Glomerular visceral epithelial cell (primary cell): ENCODE data around the gene SLC39A8.
"Not testable (repeated sequence)": the region's sequence is repeated elsewhere in the genome, so short reads cannot be mapped to it uniquely, and the experiment has no call there.

ENCODE experiments used
- DNase-seq: peaks from one replicate; pipeline ENCODE4 v3.0.0-alpha.2; 2016; ENCODE audit errors: extremely low spot score

SLC39A8 gene

DNA sequence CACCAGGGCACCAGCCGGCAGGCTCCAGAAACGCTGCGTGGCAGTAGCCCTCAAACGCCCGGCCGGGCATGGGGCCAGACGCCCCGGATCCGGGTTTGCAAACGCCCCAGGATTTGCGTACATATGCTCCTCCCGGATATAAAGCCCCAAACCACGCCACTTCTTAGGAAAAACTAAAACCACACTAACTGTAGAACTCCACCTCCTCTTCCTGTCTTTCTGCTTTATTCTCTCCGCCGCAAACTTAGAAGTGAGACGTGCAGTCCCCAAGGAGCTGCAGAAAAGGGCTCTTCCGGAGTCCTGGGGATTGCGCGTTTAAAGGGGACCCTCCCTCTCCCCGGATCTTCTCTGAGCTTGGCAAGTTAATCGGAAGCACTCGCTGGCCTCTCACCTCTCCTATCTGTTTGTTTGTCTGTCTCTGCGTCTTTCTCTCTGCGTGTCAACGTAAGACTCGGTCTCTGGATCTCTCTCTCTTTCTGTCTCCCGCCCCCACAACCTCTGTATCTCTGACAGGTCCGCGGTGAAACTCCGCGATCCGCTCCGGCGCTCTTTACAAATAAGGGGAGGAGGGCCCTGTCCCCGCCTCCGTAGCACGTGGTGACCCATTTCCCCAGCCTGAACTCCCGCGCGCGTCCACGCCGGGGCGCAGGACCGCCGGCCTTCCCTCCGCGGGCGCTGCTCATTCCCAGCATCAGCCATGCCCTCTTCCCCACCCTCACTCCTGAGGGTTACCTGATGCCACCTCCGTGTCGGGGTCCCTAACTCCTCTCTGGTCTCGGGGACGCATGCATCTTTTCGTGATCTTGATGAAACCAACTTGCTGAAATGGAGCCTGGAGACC, at the start of gene SLC39A8:
TSS of gene SLC39A8 (minus strand) at position 529 of the 841 bp plus-strand sequence. CDS start 820 bp downstream, outside the sequence.
- peak; percentile 91 for DNase-seq

DNA sequence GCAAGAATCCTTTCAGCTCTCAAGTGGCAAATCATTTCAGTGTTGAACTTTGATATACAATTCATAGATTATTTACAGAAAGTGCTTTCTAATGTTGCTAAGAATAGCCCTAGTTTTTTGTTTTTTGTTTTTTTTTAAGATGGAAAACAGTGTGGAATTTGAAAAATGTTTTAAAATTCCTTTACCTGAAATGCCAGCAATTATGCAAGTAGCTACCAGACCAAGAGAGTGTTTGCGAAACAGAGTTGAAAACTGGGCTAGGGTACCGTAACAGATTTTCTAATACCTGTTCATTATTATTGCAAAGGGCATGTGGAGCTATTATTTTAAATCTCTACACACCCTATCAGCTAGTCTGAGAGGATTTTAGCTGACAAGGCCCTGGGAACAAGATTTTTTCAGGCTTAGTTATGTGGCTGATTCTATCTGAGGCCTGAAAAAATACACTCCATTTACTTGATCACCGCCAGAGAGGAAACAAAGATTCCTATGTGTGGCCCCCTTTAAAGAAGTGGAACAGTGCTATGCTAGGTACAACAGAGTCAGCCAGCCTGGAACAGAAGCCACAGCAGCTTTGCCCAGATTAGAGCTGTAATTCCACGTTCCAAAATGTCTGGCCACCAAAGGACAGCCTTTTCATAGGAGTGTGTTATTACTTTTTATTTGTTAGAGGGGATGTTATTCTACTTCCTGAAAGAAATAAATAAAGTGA, 46.9 kb upstream of the SLC39A8 start:
- no peak for DNase-seq

DNA sequence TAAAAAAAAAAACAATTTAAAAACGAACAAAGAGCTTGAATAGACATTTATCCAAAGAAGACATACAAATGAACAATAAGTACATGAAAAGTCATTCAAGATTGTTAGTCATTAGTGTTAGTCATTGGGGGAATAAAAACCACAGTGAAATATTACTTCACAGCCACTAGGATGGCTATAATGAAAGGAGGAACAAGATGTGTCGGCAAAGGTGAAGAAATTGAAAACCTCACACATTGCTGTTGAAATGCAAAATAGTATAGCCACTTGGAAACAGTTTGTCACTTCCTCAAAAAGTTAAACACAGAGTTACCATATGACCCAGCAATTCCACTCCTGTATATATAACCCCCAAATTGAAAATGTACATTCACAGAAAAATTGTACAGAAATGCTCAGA, 45.2 kb upstream of the SLC39A8 start:
- peak; percentile 60 for DNase-seq

DNA sequence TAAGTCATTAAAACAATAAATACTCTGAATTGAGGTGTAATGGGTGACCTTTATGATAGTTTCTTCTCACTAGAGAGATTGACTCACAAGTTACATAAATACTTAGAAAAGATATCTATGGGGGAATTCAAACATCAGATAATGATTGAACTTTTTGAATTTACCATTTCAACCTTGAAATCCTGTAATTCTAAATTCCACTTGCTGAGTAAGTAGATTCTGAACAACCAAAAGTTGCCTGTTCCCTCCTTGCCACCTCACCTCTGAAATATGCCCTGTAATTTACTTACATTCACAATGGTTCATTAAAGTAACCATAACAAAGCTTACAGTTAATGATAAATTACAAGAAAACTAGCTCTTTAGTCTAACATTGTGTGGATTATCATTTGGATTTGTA, 43.3 kb upstream of the SLC39A8 start:
- DNase-seq, result no peak

DNA sequence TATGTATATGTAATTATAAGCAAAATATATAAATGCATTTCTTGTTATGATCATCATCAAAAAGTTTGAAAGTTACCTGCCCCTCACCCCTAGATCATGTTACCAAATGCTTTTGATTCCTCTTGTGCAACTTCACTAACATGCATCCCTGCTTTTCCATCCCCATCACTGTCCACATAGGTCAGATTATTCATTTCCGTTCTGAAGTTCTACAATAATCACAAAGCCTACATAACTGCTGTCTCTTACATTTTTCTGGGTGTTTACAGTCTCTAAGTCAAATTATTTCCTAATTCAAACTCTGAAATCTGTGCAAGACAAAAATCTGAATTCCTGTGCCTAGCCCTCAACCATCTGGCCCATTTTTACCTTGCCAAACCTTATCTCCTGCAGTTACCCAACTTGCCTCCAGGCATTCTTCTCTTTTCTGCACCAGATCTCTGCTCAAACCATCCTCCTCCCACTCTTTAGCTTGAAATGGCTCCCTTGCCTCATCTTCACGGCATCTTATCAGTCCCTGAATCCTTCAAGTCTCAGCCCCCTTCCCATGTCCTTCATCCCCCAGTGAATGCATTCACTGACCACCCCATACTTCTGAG, 42.4 kb upstream of the SLC39A8 start:
- no peak for DNase-seq

DNA sequence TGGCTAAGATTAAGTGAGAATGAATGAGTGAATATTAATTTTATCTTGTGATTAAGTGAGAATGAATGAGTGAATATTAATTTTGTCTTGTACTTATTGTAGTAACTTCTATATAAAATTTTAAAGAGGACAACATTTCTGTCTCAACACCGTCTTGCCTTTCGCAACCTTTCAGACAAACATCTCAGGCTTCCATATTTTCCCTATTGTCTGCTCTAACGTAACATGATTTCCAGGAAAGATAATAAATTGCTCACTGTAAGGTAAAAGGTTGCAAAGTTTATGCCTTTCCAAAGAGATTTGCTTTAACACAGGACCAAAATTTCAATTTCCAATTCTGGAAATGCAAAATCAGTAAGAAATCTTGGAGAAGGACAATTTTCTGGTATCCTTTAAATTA, 41.7 kb upstream of the SLC39A8 start:
- no peak for DNase-seq

DNA sequence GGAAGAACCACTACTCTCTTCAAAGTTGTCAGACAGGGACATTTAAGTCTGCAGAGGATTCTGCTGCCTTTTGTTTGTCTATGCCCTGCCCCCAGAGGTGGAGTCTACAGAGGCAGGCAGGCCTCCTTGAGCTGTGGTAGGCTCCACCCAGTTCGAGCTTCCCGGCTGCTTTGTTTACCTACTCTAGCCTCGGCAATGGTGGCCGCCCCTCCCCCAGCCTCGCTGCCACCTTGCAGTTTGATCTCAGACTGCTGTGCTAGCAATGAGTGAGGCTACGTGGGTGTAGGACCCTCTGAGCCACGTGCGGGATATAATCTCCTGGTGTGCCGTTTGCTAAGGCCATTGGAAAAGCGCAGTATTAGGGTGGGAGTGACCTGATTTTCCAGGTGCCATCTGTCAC, 35.0 kb upstream of the SLC39A8 start:
- DNase-seq, result not testable (repeated sequence)

DNA sequence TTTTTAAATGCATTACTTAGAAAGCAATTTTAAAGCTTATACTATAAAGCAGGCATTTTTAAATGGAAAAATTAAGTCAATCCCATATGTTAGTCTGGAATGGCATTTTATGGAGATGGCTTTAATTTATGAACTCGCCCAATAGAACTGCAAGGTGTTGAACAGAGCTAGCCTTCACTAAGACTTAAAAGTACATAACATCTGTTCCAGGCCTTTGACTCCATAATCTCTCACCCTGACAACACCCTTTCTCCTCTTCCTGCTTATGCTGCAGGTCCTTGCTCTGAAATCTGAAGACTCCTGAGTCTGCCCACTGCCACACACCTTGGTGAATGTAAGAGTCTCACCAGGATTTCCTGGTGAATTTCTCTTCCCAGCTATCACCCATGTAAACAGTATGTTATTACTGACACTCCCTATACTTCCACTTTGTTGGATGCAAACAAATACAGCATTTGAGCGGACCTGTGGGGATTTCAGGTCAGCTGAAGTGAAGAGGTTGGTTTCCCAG, 17.7 kb upstream of the SLC39A8 start:
- no peak for DNase-seq

DNA sequence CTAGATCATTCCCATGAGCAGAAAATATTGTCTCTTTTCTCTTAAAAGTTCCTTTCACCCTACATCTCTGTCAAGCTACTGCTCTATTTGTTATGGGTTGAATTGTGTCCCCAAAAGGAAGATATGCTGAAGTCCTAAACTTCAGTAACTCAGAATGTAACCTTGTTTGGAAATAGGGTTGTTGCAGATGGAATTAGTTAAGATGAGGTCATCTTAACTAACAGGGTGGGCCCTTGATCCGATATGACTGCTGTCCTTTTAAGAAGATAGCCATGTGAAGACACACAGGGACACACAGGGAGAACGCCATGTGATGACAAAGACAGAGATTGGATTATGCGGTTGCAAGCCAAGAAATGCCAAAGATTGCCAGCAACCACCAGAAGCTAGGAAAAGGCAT, 12.8 kb upstream of the SLC39A8 start:
- DNase-seq, result no peak

DNA sequence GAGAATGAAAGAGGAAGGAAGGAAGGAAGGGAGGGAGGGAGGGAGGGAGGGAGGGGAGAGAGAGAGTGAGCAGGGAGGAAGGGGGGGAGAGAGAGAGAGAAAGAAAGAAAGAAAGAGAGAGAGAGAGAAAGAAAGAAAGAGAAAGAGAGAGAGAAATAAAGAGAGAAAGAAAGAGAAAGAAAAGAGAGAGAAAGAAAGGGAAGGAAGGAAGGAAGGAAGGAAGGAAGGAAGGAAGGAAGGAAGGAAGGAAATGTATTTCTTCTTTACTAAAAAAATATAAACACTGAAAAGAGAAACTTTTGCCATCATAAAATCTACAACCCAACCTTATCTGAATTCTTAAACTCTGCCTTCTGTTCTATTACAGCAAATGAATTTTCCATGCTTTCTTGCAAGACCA, 12.4 kb upstream of the SLC39A8 start:
- DNase-seq, result not testable (repeated sequence)

DNA sequence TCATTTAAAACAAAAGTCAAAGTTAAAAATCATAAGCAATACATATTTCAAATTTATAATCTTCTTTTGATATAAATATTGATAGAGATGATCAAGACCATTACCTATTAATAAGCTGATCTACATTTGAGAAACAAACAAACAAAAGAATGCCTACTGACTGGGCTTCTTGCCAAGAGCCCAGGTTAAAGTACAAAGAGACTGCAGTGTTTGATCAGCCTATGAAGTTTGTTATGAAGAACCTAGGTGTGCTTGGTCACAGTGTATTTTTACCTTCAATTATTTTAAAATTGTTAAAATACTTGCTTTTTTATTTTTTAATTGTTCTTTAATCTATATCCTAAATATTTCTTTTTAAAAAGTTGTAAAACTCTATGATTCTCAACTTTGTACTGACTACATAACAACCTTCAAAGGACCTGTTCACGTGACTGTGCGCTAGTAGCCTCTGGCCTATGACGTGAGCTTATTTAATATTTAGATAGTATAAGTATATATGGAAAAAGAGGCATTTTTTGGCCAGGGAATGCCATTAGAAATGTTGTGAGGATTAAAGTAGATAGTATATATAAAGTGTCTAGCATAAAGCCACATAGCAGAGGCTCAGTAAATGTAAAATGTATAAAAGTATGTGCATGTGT, 11.4 kb upstream of the SLC39A8 start:
- DNase-seq, result no peak

DNA sequence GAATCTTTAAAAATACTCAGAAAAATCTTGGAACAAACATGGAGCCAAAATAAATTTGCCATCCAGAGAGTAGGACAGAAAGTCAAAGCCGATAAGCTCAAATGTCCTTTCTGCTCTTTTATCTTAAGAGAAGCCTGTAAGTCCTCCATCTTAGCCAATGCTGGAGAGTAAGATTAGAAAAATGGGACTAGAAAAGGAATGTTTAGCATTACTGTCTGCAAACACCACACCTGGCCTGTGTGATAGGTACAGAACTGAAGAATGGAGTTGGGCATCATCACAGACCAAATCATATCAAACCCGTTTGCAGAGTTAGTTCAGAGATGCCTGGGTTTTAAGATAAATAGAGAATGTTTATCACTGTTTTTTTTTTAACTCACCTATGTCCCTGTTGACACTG, 10.5 kb upstream of the SLC39A8 start:
- no peak for DNase-seq

DNA sequence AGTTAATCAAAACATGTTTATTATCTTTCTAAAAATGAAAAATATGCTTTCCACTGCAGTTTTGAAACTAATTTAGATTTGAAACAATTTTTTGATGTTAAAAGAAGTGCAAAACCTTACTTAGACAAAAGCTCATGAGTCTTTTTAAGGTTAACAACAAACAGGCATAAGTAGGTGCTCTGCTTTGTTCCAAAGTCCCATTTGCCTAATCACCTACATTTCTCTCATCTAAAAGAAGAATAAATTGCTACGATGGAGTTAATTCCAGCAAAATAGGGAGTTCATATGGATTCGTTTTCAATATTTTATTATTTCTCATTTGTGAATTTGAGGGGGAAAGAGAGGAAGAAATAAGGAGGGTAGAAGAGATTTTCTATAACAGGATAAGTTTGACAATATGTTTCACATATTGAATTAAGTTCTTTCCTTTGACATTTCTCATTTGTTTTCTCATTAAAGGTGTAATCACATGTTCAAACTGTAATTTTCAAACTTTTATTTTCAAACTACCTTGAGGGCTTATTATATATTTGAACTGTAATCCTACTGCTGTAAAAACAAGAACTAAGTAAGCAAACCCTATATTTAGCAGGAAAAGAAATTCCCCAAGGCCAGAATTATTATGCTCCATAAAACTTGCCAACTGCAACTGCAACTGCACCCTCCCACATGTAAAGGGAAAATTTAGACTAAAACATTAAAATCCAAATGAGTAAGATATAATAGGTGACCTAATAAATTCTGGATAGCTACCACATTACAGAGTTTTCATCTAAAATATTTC, 9.6 kb upstream of the SLC39A8 start:
- DNase-seq, result no peak

DNA sequence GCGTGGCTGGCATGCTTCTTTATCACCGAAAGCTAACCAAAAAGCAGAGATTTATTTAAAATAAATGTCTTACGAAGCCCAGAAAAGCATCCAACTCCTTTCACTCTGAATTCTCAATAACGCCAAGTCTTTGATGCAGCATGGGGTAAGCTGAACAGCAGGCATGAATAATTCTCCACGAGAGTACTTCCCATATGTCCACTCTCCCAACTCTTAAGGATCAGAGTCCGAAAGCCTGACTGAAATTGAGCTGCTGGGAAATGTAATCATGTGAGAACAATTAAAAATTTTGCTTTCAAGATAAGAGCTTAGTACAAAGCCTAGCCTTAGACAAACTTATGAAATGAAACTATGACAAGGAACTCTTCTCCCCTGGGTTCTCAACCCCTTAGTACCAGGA, 7.5 kb upstream of the SLC39A8 start:
- DNase-seq, result no peak

DNA sequence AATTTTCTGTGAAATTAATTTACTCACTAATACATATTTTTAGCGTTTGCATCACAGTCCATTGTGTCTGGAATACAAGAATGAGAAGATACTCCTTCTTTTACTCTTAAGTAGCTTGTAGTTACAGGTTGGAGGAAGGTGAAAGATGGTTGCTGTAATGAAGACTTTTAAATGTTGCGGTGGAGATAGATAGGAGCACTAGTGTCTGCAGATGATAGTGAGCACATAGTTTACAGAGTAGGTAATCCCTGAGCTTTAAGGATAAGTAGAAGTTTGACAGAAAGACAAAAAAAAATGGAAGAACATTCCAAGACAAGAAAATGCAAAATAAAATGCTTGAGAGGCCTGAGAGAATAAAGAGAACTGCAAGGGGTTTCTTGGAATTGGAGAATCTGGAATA, 5.4 kb upstream of the SLC39A8 start:
- no peak for DNase-seq

DNA sequence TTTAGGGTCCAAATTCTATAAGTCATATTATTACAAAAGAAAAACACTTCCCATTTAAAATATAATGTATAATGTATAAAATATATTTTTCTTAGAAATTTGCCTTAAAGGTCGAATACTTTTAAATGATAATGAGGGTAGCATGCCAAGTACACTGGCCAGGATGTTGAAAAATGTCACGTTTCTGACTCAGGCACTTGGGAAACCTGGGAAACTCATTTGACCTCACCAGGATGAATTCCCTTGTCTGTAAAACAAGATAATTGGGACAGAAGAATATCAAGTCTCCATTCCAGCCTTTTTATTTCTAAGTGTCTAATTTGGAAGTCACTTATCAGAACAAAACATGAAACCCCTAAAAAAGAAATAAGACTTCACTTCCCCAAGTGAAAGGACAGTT, 3.4 kb upstream of the SLC39A8 start:
- DNase-seq, result no peak

DNA sequence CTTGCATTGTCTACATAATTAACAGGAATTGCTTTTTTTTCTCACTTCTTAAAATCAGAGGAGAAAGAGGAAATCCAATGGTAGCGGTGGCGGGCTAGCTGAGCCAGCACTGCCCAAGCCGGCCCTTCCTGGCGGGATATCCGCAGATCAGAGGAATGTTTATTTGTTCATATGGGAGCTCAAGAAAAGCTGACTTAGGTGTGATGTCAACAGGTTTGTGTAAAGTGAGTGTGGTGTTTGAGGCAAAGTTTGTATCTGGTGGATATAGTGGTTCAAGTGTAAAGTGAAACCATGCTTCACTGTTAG, 466 bp upstream of the SLC39A8 start:
- DNase-seq, result no peak

DNA sequence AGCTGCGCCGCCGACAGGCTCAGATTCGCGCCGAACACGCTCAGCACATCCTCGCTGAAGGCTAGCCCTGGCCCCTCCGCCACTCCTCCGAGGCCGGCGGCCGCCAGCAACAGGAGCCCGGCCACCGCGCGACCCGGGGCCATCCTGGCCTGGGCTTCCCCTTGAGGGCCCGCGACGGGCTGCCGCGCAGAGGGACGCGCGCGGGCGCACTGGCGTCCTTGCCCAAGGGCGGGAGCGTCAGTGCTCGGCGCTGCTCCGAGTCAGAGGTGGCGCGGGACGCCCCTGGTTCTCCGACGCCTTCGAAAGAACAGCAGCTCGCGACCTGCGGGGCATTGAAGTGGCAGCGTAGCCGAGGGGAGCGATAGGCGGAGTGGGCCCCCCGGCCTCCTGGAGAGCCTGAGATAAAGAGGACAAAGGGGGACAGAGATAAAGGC, 745 bp downstream of the SLC39A8 start:
- DNase-seq, result peak; percentile 68

DNA sequence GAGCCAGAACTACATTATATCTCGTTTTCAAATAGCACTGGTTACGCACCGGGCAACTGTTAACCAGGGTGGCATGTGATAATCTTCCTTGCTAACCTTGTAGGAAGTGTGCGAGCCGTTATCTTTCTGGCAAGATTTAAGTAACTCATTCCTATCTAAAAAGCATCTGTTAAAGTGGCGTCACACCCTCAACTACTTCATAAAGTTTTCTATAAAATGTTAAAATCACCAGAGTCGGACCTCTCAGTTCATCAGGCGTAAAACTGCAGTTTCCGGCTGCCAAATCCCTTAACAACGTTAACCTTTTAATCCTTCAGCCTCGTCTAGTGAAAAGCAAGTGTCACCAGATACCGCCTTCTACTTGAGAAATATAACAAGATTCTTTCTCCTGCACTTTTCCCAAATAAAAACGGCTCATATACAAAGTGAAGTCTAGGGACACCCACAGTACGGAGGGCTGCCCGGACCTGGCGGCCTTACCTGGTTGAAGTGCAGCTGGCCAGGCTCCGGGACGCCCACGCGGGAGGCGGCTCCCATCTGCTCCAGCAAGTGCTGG, 1.2 kb downstream of the SLC39A8 start:
- peak; percentile 7 for DNase-seq

DNA sequence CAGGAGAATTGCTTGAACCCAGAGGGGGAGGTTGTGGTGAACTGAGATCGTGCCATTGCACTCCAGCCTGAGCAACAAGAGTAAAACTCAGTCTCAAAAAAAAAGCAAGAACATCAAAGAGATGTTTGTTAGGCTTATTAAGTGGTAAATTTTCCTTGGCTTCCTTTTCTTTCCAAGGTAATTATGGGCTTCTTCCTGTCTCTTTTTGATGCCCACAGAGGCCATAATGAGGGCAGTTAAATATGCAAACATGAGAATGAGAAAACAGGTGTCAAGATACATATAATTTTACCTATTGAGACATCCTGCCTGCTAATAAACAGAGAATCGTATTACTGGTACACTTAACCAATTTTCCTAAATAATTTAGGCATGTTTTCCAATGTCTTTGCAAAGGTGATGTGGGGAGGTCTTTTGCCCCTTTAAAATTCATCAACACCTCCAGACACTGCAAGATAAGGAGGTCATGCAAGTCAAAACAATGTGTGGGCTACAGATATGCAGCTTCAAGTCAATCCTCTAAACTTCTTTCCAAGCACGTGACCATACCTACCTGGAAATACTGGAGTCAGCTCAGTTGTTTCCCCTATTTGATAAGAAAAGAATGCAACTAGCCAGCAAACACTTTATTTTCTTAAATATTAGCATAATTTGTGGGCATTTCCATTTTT, 2.7 kb downstream of the SLC39A8 start:
- DNase-seq, result no peak

DNA sequence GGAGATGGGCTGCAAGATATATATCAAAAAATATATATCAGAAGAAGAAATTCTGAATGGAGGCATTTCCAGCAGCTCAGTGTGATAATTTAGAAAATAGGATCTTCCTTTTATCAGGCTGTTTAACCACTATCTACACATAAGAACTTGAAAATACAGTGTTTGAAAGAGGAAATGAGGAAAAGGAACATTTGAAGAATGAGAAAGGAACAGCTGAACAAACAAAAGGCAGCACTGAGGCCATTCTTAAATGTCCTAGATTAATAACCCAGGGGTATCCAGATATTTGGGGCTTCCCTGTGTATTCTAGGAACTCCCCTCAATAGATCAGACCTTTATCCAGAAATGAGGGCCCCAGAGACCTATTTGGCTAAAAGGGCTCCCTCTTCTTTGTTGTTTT, 4.1 kb downstream of the SLC39A8 start:
- no peak for DNase-seq
